GM12878 (cell line): Measurements from ENCODE around the gene XPNPEP1. TPM values are rescaled to one million over a fixed set of nuclear protein-coding genes. Genes with fewer than 3 reads are reported as not detected.

ENCODE experiments used
- ATAC-seq: fragments of 200-7000 bp; cut with Tn5 transposase; 3 replicates; pipeline ENCODE4 v1.9.1; 2020; ENCODE audit warnings: mild to moderate bottlenecking, moderate library complexity
- BruUV-seq: library from RNA; stranded (reverse); fragments of 400-500 nt; replicated peaks from 2 replicates; lab custom pipeline; 2021; lab: Mats Ljungman, UMichigan
- CTCF ChIA-PET: fragments of 300-600 bp; sonication (Branson Sonifier 250); formaldehyde crosslinking; extraction: SDS; loops from one replicate; lab custom pipeline; 2021; ENCODE audit warnings: inconsistent platforms; lab: Yijun Ruan, JAX
- POLR2A ChIA-PET: fragments of 350-600 bp; formaldehyde crosslinking; extraction: SDS; loops from one replicate; lab custom pipeline; 2021; ENCODE audit warnings: inconsistent platforms; lab: Charles Lee
- RAD21 ChIA-PET: fragments of 300-600 bp; sonication (Branson Sonifier 250); formaldehyde crosslinking; loops from one replicate; lab custom pipeline; 2023; ENCODE audit warnings: antibody characterized with exemption; ENCODE audit not compliant: unreplicated experiment; lab: Charles Lee
- SMC1A ChIA-PET: fragments of 300-600 bp; sonication (Branson Sonifier 250); formaldehyde crosslinking; loops from one replicate; lab custom pipeline; 2023; ENCODE audit not compliant: unreplicated experiment, uncharacterized antibody; lab: Charles Lee
- DNase-seq: peaks from one replicate; pipeline ENCODE4 v3.0.0-alpha.2; 2011; ENCODE audit warnings: low read depth, low spot score
- FAIRE-seq: peaks from 3 replicates; lab custom pipeline; 2011; peaks lifted over from hg19 to GRCh38; lab: Jason Lieb, UNC
- H2AFZ ChIP-seq: 2 replicates; pipeline ENCODE4 v1.6.0; 2011; ENCODE audit warnings: low read depth, low read length, control low read depth; ENCODE audit not compliant: control insufficient read depth
- H3K27ac ChIP-seq: 2 replicates; pipeline ENCODE4 v1.5.1; 2011; ENCODE audit warnings: control low read depth; ENCODE audit not compliant: control insufficient read depth, insufficient read depth
- H3K27me3 ChIP-seq, 2 experiments: replicated peaks in 1 of 2; 2 replicates each; pipeline versions ENCODE4 v1.6.0 to v1.6.1; 2011; ENCODE audit warnings: low read length in 1 of 2; ENCODE audit not compliant: control insufficient read depth in 2 of 2, insufficient read depth in 2 of 2
- H3K36me3 ChIP-seq, 2 experiments: 2 replicates each; pipeline ENCODE4 v1.5.1; 2011; ENCODE audit warnings: low read length in 1 of 2; ENCODE audit not compliant: control insufficient read depth in 2 of 2, insufficient read depth in 2 of 2
- H3K4me1 ChIP-seq: 2 replicates; pipeline ENCODE4 v1.6.1; 2011; ENCODE audit warnings: mild to moderate bottlenecking, low read length, moderate library complexity, mixed read lengths; ENCODE audit not compliant: control insufficient read depth, insufficient read depth
- H3K4me2 ChIP-seq: 2 replicates; pipeline ENCODE4 v1.6.0; 2011; ENCODE audit warnings: control low read depth; ENCODE audit not compliant: control insufficient read depth, insufficient read depth
- H3K4me3 ChIP-seq: fragments of 200-600 bp; sonication (generic); 2 replicates; pipeline ENCODE4 v1.5.1; 2016
- H3K79me2 ChIP-seq: 2 replicates; pipeline ENCODE4 v1.6.0; 2011; ENCODE audit warnings: low read length; ENCODE audit not compliant: control insufficient read depth, insufficient read depth
- H3K9ac ChIP-seq: 2 replicates; pipeline ENCODE4 v1.8.0; 2011; ENCODE audit warnings: low read length, control low read depth, mixed read lengths; ENCODE audit not compliant: control insufficient read depth, insufficient read depth
- H3K9me3 ChIP-seq: replicated peaks from 3 replicates; pipeline ENCODE4 v1.5.1; 2011; ENCODE audit warnings: mild to moderate bottlenecking, low read length; ENCODE audit not compliant: control insufficient read depth, insufficient read depth
- H4K20me1 ChIP-seq: 2 replicates; pipeline ENCODE4 v1.6.0; 2011; ENCODE audit not compliant: control insufficient read depth, insufficient read depth
- BMI1 ChIP-seq: fragments of 450-650 bp; IDR thresholded peaks from 2 replicates; pipeline ENCODE4 v1.6.1; 2016; ENCODE audit warnings: mild to moderate bottlenecking, moderate library complexity, borderline replicate concordance
- CHD4 ChIP-seq: fragments of 200-600 bp; sonication (generic); IDR thresholded peaks from 2 replicates; pipeline ENCODE4 v1.6.1; 2016; ENCODE audit warnings: mild to moderate bottlenecking
- CREM ChIP-seq: IDR thresholded peaks from 2 replicates; pipeline ENCODE4 v1.6.1; 2014; ENCODE audit warnings: antibody characterized with exemption, low read depth
- EGR1 ChIP-seq, 2 experiments: IDR thresholded peaks; 1 replicate in 1 of 2; 2 replicates in 1 of 2; pipeline ENCODE4 v1.6.1; 2011 to 2012; ENCODE audit warnings: low read depth in 2 of 2, low read length in 2 of 2, borderline replicate concordance in 1 of 2, mild to moderate bottlenecking in 1 of 2, moderate library complexity in 1 of 2
- JUNB ChIP-seq: IDR thresholded peaks from 2 replicates; pipeline ENCODE4 v1.6.1; 2016; ENCODE audit warnings: antibody characterized with exemption, mild to moderate bottlenecking
- KLF5 ChIP-seq: fragments of 450-650 bp; IDR thresholded peaks from 2 replicates; pipeline ENCODE4 v1.6.1; 2014; ENCODE audit warnings: mild to moderate bottlenecking; ENCODE audit not compliant: partially characterized antibody
- MXI1 ChIP-seq: fragments of 150-350 bp; IDR thresholded peaks from 2 replicates; pipeline ENCODE4 v1.6.1; 2011; ENCODE audit warnings: low read depth, mild to moderate bottlenecking, inconsistent platforms, low read length, improper control_type of control experiment
- POU2F2 ChIP-seq: IDR thresholded peaks from 3 replicates; pipeline ENCODE4 v1.6.1; 2011; ENCODE audit warnings: low read depth, mild to moderate bottlenecking, low read length, borderline replicate concordance
- REST ChIP-seq: IDR thresholded peaks from 2 replicates; pipeline ENCODE4 v1.6.1; 2012; ENCODE audit warnings: mild to moderate bottlenecking, low read depth, low read length
- RFX5 ChIP-seq: IDR thresholded peaks from 2 replicates; pipeline ENCODE4 v1.6.1; 2011; ENCODE audit warnings: low read depth, low read length, improper control_type of control experiment
- SKIL ChIP-seq: fragments of 450-650 bp; IDR thresholded peaks from 2 replicates; pipeline ENCODE4 v1.6.1; 2017; ENCODE audit warnings: mild to moderate bottlenecking, low read depth, inconsistent platforms; ENCODE audit not compliant: poor library complexity, severe bottlenecking
- YY1 ChIP-seq: IDR thresholded peaks from 2 replicates; pipeline ENCODE4 v1.6.1; 2011; ENCODE audit warnings: low read depth, mild to moderate bottlenecking, low read length
- ZNF217 ChIP-seq: fragments of 450-650 bp; IDR thresholded peaks from 2 replicates; pipeline ENCODE4 v1.6.1; 2017; ENCODE audit warnings: antibody characterized with exemption, mild to moderate bottlenecking
- ZNF24 ChIP-seq: fragments of 450-650 bp; IDR thresholded peaks from 2 replicates; pipeline ENCODE4 v1.6.1; 2017; ENCODE audit warnings: antibody characterized with exemption, mild to moderate bottlenecking
- WGBS: methylation state at CpG from one replicate; pipeline ENCODE4 v1.1.6; 2016; ENCODE audit warnings: low lambda C conversion rate; ENCODE audit not compliant: insufficient replicate concordance, insufficient coverage; ENCODE audit errors: missing lambda C conversion rate; 5-methylcytosine and 5-hydroxymethylcytosine counted together
- in situ Hi-C: fragments of 300-500 bp; cut with MboI; formaldehyde crosslinking; loops from 9 replicates; pipeline ENCODE4 v1.14.3; 2018; ENCODE audit warnings: mixed read lengths
- intact Hi-C: fragments of 100-400 bp; cut with micrococcal nuclease; formaldehyde crosslinking; loops from one replicate; pipeline ENCODE4 v1.14.2; 2022; ENCODE audit not compliant: unreplicated experiment
- polyA plus RNA-seq, 11 experiments: library from polyadenylated mRNA; depleted of rRNA in 4 of 11; unstranded in 6 of 11; stranded (reverse) in 5 of 11; fragments of >200 nt; fragmentation: Nextera tagmentation in 4 of 11; fragmentation: Illumina TruSeq in 1 of 11; extraction: Ambion mirVana in 4 of 11; extraction: Trizol in 1 of 11; gene quantifications; 1 replicate in 1 of 11; 2 replicates in 10 of 11; pipeline versions ENCODE4 v1.2.1 to v1.2.3, GENCODE V29; 2011 to 2016; ENCODE audit warnings: inconsistent platforms in 2 of 11, missing spikeins in 2 of 11, low read depth in 1 of 11
- total RNA-seq, 4 experiments: library from RNA; depleted of rRNA in 3 of 4; stranded (reverse); fragments of >200 nt in 3 of 4; fragmentation: Illumina TruSeq in 1 of 4; extraction: Trizol in 1 of 4; gene quantifications; 2 replicates each; pipeline versions ENCODE4 v1.2.1 to v1.2.3, GENCODE V29; 2013 to 2021

The XPNPEP1 gene
- total and polyA plus RNA-seq, 10 of the 15 experiments (the other 5 are each of a cell fraction or from before 2014, with no cell fraction given): 22.7 to 108 (median 43.5) TPM

GRCh38 chr10:109939315-109939961, 16.1 kb upstream of the XPNPEP1 start (continued):
- TF ChIP-seq CHD4 (no peak), REST (no peak)

- SMC1A ChIA-PET: interaction anchor here (1.0 to 1.2 kb wide), 3 partner anchors 11 to 54 kb away, joined by 3 to 4 read pairs (median 3); no protein-coding TSS in a partner anchor
- CTCF ChIA-PET: interaction anchor here (1.6 to 1.9 kb wide), 2 partner anchors 54 to 200 kb away, joined by 5 to 8 read pairs; no protein-coding TSS in a partner anchor
- no peak for FAIRE-seq
Measured at GRCh38 chr10:109937460-109938065, 14.3 kb upstream of the XPNPEP1 start.

More at GRCh38 chr10:109937460-109938065, 14.3 kb upstream of the XPNPEP1 start:
- Histone ChIP-seq H4K20me1 (no peaks in the 10 kb centered on the region), H3K4me3 (no peak overlapping the region), H3K27ac (no peak overlapping the region), H3K4me1 (no peaks in the 10 kb centered on the region), H3K9ac (no peak overlapping the region), H2AFZ (no peak overlapping the region), H3K36me3 (no peaks in the 10 kb centered on the region), H3K4me2 (no peak overlapping the region), H3K9me3 (no peaks in the 10 kb centered on the region), H3K27me3 (no peaks in the 10 kb centered on the region), H3K79me2 (no peaks in the 10 kb centered on the region)
- in situ Hi-C loops (no loop called here), intact Hi-C loops (no loop called here)
- ChIA-PET RAD21 (no interaction called here), POLR2A (no interaction called here)
- no TSS peak for BruUV-seq
- TF ChIP-seq EGR1 (IDR thresholded peaks at IDR 0.05; ENCODE audit: borderline replicate concordance in 1 of 2, low read depth in 2 of 2, low read length in 2 of 2) (no peak), CREM (no peak), BMI1 (no peak), RFX5 (no peak), KLF5 (no peak), ZNF217 (no peak), YY1 (no peak), ZNF24 (no peak), MXI1 (no peak), SKIL (no peak), JUNB (no peak), POU2F2 (no peak)
- DNase-seq (no peak), ATAC-seq (no peak)
- 58% methylated on average over 6 of the region's 6 CpGs for WGBS
